Measurements from ENCODE around the gene EPS15.
"Not testable (repeated sequence)": the region's sequence is repeated elsewhere in the genome, so short reads cannot be mapped to it uniquely, and the experiment has no call there.

DNA sequence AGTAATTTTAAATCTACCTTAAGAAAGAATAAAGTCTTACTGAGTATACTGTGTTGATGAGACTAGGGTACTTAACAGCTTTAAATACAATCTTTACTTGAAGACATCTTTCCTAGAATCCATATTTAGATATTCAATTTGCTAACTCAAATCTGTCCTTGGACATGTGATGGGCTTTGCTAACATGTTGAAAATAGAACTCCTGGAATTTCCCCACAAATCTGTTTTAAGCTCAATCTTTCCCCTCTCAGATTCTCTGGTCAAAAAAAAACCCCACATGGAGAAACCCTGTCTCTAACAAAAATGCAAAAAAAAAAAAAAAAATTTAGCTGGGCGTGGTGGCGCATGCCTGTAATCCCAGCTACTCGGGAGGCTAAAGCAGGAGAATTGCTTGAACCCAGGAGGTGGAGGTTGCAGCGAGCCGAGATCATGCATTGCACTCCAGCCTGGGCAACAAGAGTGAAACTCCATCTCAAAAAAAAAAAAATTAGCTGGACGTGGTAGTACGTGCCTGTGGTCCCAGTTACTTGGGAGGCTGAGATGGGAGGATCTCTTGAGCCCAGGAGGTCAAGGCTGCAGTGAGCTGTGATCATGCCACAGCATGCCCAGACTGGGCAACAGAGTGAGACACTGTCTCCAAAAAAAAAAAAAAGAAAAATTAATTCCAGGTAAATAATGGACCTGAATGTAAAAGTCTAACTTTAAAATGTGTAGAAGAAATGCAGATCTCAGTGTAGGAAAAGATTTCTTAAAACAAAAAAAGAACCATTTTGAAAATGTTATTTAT is 109.1 kb downstream of the EPS15 start:
- TF ChIP-seq, protein P1, sequence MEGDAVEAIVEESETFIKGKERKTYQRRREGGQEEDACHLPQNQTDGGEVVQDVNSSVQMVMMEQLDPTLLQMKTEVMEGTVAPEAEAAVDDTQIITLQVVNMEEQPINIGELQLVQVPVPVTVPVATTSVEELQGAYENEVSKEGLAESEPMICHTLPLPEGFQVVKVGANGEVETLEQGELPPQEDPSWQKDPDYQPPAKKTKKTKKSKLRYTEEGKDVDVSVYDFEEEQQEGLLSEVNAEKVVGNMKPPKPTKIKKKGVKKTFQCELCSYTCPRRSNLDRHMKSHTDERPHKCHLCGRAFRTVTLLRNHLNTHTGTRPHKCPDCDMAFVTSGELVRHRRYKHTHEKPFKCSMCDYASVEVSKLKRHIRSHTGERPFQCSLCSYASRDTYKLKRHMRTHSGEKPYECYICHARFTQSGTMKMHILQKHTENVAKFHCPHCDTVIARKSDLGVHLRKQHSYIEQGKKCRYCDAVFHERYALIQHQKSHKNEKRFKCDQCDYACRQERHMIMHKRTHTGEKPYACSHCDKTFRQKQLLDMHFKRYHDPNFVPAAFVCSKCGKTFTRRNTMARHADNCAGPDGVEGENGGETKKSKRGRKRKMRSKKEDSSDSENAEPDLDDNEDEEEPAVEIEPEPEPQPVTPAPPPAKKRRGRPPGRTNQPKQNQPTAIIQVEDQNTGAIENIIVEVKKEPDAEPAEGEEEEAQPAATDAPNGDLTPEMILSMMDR (IDR thresholded peaks at IDR 0.05; ENCODE audit: insufficient read depth, low read length, poor library complexity, severe bottlenecking), result not testable (repeated sequence)
- not testable (repeated sequence) for TF ChIP-seq EZH2phosphoT487 (conservative IDR thresholded peaks at IDR 0.05; ENCODE audit: low read length)
